PC-9 (cell line): ENCODE measurements around the gene DERL3. TPM values are rescaled to one million over a fixed set of nuclear protein-coding genes. Genes with fewer than 3 reads are reported as not detected.

ENCODE experiments used
- BruUV-seq: library from RNA; stranded (reverse); fragments of 400-500 nt; replicated peaks from 2 replicates; lab custom pipeline; 2021; lab: Mats Ljungman, UMichigan
- CTCF ChIA-PET: fragments of 300-600 bp; sonication (Branson Sonifier 250); formaldehyde crosslinking; loops from one replicate; lab custom pipeline; 2022; ENCODE audit warnings: antibody characterized with exemption; lab: Charles Lee
- POLR2A ChIA-PET: fragments of 300-600 bp; sonication (Branson Sonifier 250); formaldehyde crosslinking; loops from one replicate; lab custom pipeline; 2022; ENCODE audit warnings: antibody characterized with exemption; ENCODE audit not compliant: unreplicated experiment; lab: Charles Lee
- DNase-seq, 2 experiments: peaks; one replicate each; pipeline versions ENCODE4 v3.0.0 to v3.0.0-alpha.2; 2015 to 2022; ENCODE audit warnings: mixed read lengths in 1 of 2
- H2AFZ ChIP-seq: fragments of 200-600 bp; sonication (generic); 2 replicates; pipeline ENCODE4 v1.8.1; 2017; ENCODE audit warnings: antibody characterized with exemption
- H3F3A ChIP-seq: fragments of 200-600 bp; sonication (generic); 2 replicates; pipeline ENCODE4 v1.8.1; 2017; ENCODE audit warnings: antibody characterized with exemption, mild to moderate bottlenecking, low read depth; ENCODE audit not compliant: insufficient read depth
- H3K27ac ChIP-seq: fragments of 200-600 bp; sonication (generic); 2 replicates; pipeline ENCODE4 v1.6.1; 2016; ENCODE audit warnings: mixed run types
- H3K27me3 ChIP-seq: fragments of 200-600 bp; sonication (generic); 2 replicates; pipeline ENCODE4 v1.6.1; 2016; ENCODE audit warnings: low read depth, mixed run types; ENCODE audit not compliant: insufficient read depth
- H3K36me3 ChIP-seq: fragments of 200-600 bp; sonication (generic); 2 replicates; pipeline ENCODE4 v1.6.1; 2016; ENCODE audit warnings: low read depth, mixed run types
- H3K4me1 ChIP-seq: fragments of 200-600 bp; sonication (generic); replicated peaks from 2 replicates; pipeline ENCODE4 v1.6.1; 2016; ENCODE audit warnings: mixed run types; ENCODE audit not compliant: insufficient read depth
- H3K4me2 ChIP-seq: fragments of 200-600 bp; sonication (generic); 2 replicates; pipeline ENCODE4 v1.6.1; 2017; ENCODE audit warnings: mixed run types
- H3K4me3 ChIP-seq: fragments of 200-600 bp; sonication (generic); 2 replicates; pipeline ENCODE4 v1.6.1; 2016; ENCODE audit warnings: mixed run types
- H3K79me2 ChIP-seq: fragments of 200-600 bp; sonication (generic); 2 replicates; pipeline ENCODE4 v1.6.1; 2017; ENCODE audit warnings: low read depth, mixed run types
- H3K9me2 ChIP-seq: fragments of 200-600 bp; sonication (generic); 2 replicates; pipeline ENCODE4 v1.8.1; 2017; ENCODE audit warnings: mild to moderate bottlenecking; ENCODE audit not compliant: insufficient read depth
- H3K9me3 ChIP-seq: fragments of 200-600 bp; sonication (generic); 2 replicates; pipeline ENCODE4 v1.8.1; 2016; ENCODE audit warnings: low read depth; ENCODE audit not compliant: insufficient read depth
- H4K20me1 ChIP-seq: fragments of 200-600 bp; sonication (generic); 2 replicates; pipeline ENCODE4 v1.8.1; 2017; ENCODE audit not compliant: insufficient read depth
- EZH2 ChIP-seq: fragments of 200-600 bp; sonication (generic); IDR thresholded peaks from 2 replicates; pipeline ENCODE4 v1.8.0; 2017; ENCODE audit warnings: antibody characterized with exemption, low read depth
- intact Hi-C: fragments of 100-400 bp; cut with micrococcal nuclease; formaldehyde crosslinking; loops from one replicate; pipeline ENCODE4 v1.10.0; 2022; ENCODE audit not compliant: unreplicated experiment
- total RNA-seq: library from RNA; stranded (reverse); gene quantifications from 2 replicates; pipeline ENCODE4 v1.2.3, GENCODE V29; 2021
- TF ChIP-seq, protein P1 (sequence below): fragments of 200-600 bp; sonication (generic); conservative IDR thresholded peaks from 2 replicates; pipeline ENCODE4 v1.6.1; 2017; ENCODE audit warnings: mixed run types, antibody characterized with exemption, mild to moderate bottlenecking, moderate library complexity

Gene DERL3
- total RNA-seq, 1 experiment from 2014 or later: 0.41 TPM

DNA sequence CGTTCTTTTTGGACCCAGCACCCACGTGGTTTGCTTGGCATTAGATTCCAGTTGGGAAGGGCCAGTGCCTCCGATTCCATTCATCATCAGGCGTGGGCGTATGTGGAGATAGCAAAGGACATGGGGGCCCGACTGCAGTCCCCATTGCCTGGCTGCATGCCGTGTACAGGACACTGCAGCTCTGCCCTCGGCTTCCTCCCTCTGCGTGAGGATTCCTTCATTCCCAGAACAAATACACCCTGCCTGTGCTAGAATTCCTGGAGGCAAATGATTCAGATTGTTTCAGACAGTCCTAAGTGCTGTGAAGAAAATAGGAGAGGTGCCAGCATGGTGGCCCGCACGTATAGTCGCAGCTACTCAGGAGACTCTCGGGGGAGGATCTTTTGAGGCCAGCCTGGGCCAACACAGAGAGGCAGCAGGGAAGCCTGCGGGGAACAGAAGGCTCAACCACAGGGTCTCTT is 15.4 kb downstream of the DERL3 start:
- Histone ChIP-seq H4K20me1 (peaks cover 3% of the 10 kb centered on the region; the same call in 1 of the 2 replicates), H3K9me2 (no peaks in the 10 kb centered on the region), H3K9me3 (no peaks in the 10 kb centered on the region), H3K27ac (no peak overlapping the region), H3K79me2 (no peaks in the 10 kb centered on the region), H2AFZ (no peak overlapping the region), H3F3A (no peaks in the 10 kb centered on the region), H3K4me2 (no peak overlapping the region), H3K4me3 (no peak overlapping the region), H3K27me3 (no peaks in the 10 kb centered on the region), H3K4me1 (no peaks in the 10 kb centered on the region), H3K36me3 (peaks cover 3% of the 10 kb centered on the region; the same call in 1 of the 2 replicates)
- ChIA-PET CTCF (no interaction called here), POLR2A (no interaction called here)
- TF ChIP-seq, protein P1, sequence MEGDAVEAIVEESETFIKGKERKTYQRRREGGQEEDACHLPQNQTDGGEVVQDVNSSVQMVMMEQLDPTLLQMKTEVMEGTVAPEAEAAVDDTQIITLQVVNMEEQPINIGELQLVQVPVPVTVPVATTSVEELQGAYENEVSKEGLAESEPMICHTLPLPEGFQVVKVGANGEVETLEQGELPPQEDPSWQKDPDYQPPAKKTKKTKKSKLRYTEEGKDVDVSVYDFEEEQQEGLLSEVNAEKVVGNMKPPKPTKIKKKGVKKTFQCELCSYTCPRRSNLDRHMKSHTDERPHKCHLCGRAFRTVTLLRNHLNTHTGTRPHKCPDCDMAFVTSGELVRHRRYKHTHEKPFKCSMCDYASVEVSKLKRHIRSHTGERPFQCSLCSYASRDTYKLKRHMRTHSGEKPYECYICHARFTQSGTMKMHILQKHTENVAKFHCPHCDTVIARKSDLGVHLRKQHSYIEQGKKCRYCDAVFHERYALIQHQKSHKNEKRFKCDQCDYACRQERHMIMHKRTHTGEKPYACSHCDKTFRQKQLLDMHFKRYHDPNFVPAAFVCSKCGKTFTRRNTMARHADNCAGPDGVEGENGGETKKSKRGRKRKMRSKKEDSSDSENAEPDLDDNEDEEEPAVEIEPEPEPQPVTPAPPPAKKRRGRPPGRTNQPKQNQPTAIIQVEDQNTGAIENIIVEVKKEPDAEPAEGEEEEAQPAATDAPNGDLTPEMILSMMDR: no peak
- no peak for TF ChIP-seq EZH2
- no peak for DNase-seq
- intact Hi-C loops: no loop called here
- no TSS peak for BruUV-seq

DNA sequence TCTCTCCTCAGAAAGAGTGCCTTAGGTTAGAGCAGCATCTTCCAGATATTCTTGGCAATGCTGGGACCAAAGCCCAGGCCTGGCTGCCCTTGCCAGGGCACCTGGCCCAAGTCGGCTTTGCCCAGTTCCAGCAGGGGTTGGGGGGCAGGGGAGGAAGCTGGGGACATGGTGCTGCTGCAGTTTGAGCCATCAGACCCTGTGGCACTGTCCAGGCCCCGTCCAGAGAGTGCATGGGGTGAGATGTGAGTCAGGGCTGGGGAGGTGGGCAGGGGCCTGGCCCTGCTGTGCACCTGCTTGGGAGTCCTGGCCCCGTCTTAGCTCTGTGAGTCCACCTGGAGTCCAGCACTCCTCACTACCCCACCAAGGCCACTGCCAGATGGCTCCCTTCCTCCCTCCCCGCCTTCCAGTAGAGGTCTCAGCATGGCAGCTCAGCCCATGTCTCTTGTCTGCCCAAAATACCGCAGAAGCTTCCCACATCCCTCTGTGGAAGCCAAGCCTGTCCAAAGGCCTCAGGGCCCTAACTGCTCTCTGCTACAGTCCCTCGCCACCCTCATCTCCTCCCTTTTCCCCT is 16.6 kb downstream of the DERL3 start:
- Histone ChIP-seq H3K36me3 (peaks cover 5% of the 10 kb centered on the region), H4K20me1 (peaks cover 3% of the 10 kb centered on the region; the same call in 1 of the 2 replicates), H3K4me1 (no peaks in the 10 kb centered on the region), H3K27me3 (no peaks in the 10 kb centered on the region), H3K4me2 (no peak overlapping the region), H3K9me3 (no peaks in the 10 kb centered on the region), H3F3A (no peaks in the 10 kb centered on the region), H3K79me2 (no peaks in the 10 kb centered on the region), H3K9me2 (no peaks in the 10 kb centered on the region), H2AFZ (no peak overlapping the region), H3K4me3 (no peak overlapping the region), H3K27ac (no peak overlapping the region)
- CTCF ChIA-PET: no interaction called here
- DNase-seq: no peak
- intact Hi-C loops: no loop called here
- no TSS peak for BruUV-seq
- TF ChIP-seq, protein P1: no peak
- no peak for TF ChIP-seq EZH2
- POLR2A ChIA-PET: no interaction called here

DNA sequence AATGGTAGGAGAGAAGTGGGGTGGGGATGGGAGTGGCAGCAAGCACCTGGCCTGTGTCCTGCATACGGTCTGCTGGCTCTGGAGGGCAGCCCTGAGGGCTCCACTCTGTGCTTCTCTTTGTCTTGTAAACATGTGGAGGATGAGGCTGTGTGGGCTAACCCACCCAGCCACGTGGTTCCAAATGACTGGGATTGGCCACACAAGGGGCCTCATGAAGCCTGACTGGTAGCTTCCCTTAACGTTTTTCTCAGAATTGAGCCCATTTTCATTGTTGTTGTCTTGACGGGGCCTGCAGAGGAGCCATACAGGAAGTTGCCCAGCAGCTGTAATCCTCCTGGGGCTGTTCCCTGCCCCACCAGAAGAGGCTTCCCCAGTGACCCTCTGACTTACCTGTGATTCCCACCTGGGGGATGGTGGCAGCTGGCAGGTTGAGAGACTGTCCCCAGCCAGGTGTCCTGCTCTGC is 18.0 kb downstream of the DERL3 start:
- no peak overlapping the region for H3K4me3 ChIP-seq
- CTCF ChIA-PET: no interaction called here

More for the DNA sequence above, 18.0 kb downstream of the DERL3 start:
- H3K79me2 ChIP-seq: no peaks in the 10 kb centered on the region
- H4K20me1 ChIP-seq: peaks cover 3% of the 10 kb centered on the region; the same call in 1 of the 2 replicates
- H3K4me2 ChIP-seq: no peak overlapping the region
- H2AFZ ChIP-seq: no peak overlapping the region
- H3K9me2 ChIP-seq: no peaks in the 10 kb centered on the region
- intact Hi-C loops: no loop called here
- no peaks in the 10 kb centered on the region for H3F3A ChIP-seq
- H3K27ac ChIP-seq: no peak overlapping the region
- DNase-seq: no peak
- POLR2A ChIA-PET: no interaction called here
- no peaks in the 10 kb centered on the region for H3K4me1 ChIP-seq
- BruUV-seq: no TSS peak
- TF ChIP-seq, protein P1: no peak
- no peak for TF ChIP-seq EZH2
- H3K36me3 ChIP-seq: peaks cover 5% of the 10 kb centered on the region
- no peaks in the 10 kb centered on the region for H3K9me3 ChIP-seq
- H3K27me3 ChIP-seq: no peaks in the 10 kb centered on the region
